Gastrocnemius medialis (tissue), 4 donors: ENCODE measurements around the gene VCAM1. TPM values are rescaled to one million over a fixed set of nuclear protein-coding genes. Genes with fewer than 3 reads are reported as not detected.
A peak's percentile ranks its signal among the peaks of the same experiment; 100 is the strongest.
"Not testable (repeated sequence)": the region's sequence is repeated elsewhere in the genome, so short reads cannot be mapped to it uniquely, and the experiment has no call there.

Experiments used
- ATAC-seq, 2 donors: fragments of 150-250 bp; one replicate each; pipeline ENCODE4 v1.9.1; 2016
- DNase-seq, 2 donors: peaks; one replicate each; pipeline ENCODE4 v3.0.0-alpha.2; 2019
- H3K27ac ChIP-seq, 4 donors: fragments of 200-600 bp; sonication (generic); 1 replicate in 1 of 4; 2 replicates in 3 of 4; pipeline ENCODE4 v1.5.1; 2016 to 2018; ENCODE audit warnings: mild to moderate bottlenecking in 2 of 4, moderate library complexity in 1 of 4
- H3K27me3 ChIP-seq, 3 donors: fragments of 200-600 bp; sonication (generic) in 2 of 3; 1 replicate in 1 of 3; 2 replicates in 2 of 3; pipeline versions ENCODE4 v1.5.1 to v1.6.0; 2016 to 2019; ENCODE audit warnings: mild to moderate bottlenecking in 1 of 3, moderate library complexity in 1 of 3
- H3K36me3 ChIP-seq, 2 donors: fragments of 200-600 bp; sonication (generic) in 1 of 2; one replicate each; pipeline ENCODE4 v1.5.1; 2017 to 2018
- H3K4me1 ChIP-seq, 2 donors: fragments of 200-600 bp; sonication (generic) in 1 of 2; one replicate each; pipeline ENCODE4 v1.5.1; 2016 to 2017; ENCODE audit warnings: mild to moderate bottlenecking in 2 of 2
- H3K4me3 ChIP-seq, 4 donors: fragments of 200-600 bp; sonication (generic) in 3 of 4; 1 replicate in 1 of 4; 2 replicates in 3 of 4; pipeline ENCODE4 v1.5.1; 2016 to 2019; ENCODE audit warnings: mild to moderate bottlenecking in 2 of 4
- H3K9me3 ChIP-seq, 3 donors: fragments of 200-600 bp; sonication (generic) in 2 of 3; 1 replicate in 1 of 3; 2 replicates in 2 of 3; pipeline ENCODE4 v1.5.1; 2016 to 2019
- CTCF ChIP-seq, 5 experiments: fragments of 450-650 bp in 3 of 5; fragments of 200-600 bp in 2 of 5; sonication (generic) in 2 of 5; IDR thresholded peaks in 4 of 5; conservative IDR thresholded peaks in 1 of 5; 1 replicate in 4 of 5; 2 replicates in 1 of 5; pipeline ENCODE4 v1.5.1; 2016 to 2019; ENCODE audit warnings: antibody characterized with exemption in 5 of 5, mild to moderate bottlenecking in 3 of 5, moderate library complexity in 3 of 5
- POLR2A ChIP-seq, 2 donors: fragments of 450-650 bp; IDR thresholded peaks; one replicate each; pipeline ENCODE4 v1.6.1; 2017; ENCODE audit warnings: antibody characterized with exemption in 2 of 2, mild to moderate bottlenecking in 2 of 2, moderate library complexity in 2 of 2
- in situ Hi-C, 4 donors: fragments of 200-750 bp; cut with MboI; loops; one replicate each; pipeline versions ENCODE4 v1.15.0 to v1.8.0; 2017; ENCODE audit warnings: low sequenced_read_pairs in 4 of 4
- intact Hi-C: fragments of 100-400 bp; cut with DNase I; formaldehyde crosslinking; loops from one replicate; pipeline ENCODE4 v1.15.1; 2023; ENCODE audit warnings: low total_unique reads
- total RNA-seq, 4 donors: library from RNA; depleted of rRNA; stranded (reverse); fragments of >200 nt; gene quantifications; one replicate each; pipeline versions ENCODE4 v1.1.0 to v1.2.3, GENCODE V29; 2016

Gene VCAM1
- total RNA-seq, 4 donors from 2014 or later = 0.72 to 2.4 (median 1.4) TPM

- no peaks in the 10 kb centered on the region for H3K4me1 ChIP-seq
- H3K36me3 ChIP-seq = no peaks in the 10 kb centered on the region
- H3K27ac ChIP-seq = no peak overlapping the region
- ATAC-seq (no peak), DNase-seq (no peak)
- in situ Hi-C loops = no loop called here
- intact Hi-C loops = no loop called here
- H3K4me3 ChIP-seq = no peak overlapping the region
- no peaks in the 10 kb centered on the region for H3K27me3 ChIP-seq
- TF ChIP-seq POLR2A (IDR thresholded peaks at IDR 0.05) (no peak), CTCF (IDR thresholded peaks at IDR 0.05 in 4 of 5, conservative IDR thresholded peaks at IDR 0.05 in 1 of 5) (no peak)
- no peaks in the 10 kb centered on the region for H3K9me3 ChIP-seq
Observed at GRCh38 chr1:100710906-100711682, 8.4 kb upstream of the VCAM1 start.

- H3K27me3 ChIP-seq, ATAC-seq, H3K9me3 ChIP-seq, H3K4me1 ChIP-seq, H3K27ac ChIP-seq, H3K36me3 ChIP-seq, H3K4me3 ChIP-seq, in situ Hi-C loops, intact Hi-C loops: not testable (repeated sequence)
- peak in 1 of 2 donors; percentile 17 for DNase-seq
Observed at GRCh38 chr1:100713027-100713426, 6.5 kb upstream of the VCAM1 start.

- DNase-seq (no peak), ATAC-seq (no peak)
- Histone ChIP-seq H3K4me1 (no peaks in the 10 kb centered on the region), H3K27ac (no peak overlapping the region), H3K4me3 (no peak overlapping the region), H3K27me3 (no peaks in the 10 kb centered on the region), H3K9me3 (no peaks in the 10 kb centered on the region), H3K36me3 (no peaks in the 10 kb centered on the region)
- TF ChIP-seq POLR2A (IDR thresholded peaks at IDR 0.05) (no peak), CTCF (IDR thresholded peaks at IDR 0.05 in 4 of 5, conservative IDR thresholded peaks at IDR 0.05 in 1 of 5) (no peak)
- in situ Hi-C loops (no loop called here), intact Hi-C loops (no loop called here)
Observed at GRCh38 chr1:100713626-100714025, 5.9 kb upstream of the VCAM1 start.

GRCh38 chr1:100714599-100714998 lies 4.9 kb upstream of the VCAM1 start:
- Histone ChIP-seq H3K9me3 (no peaks in the 10 kb centered on the region), H3K4me3 (no peak overlapping the region), H3K4me1 (no peaks in the 10 kb centered on the region), H3K36me3 (no peaks in the 10 kb centered on the region), H3K27me3 (no peaks in the 10 kb centered on the region), H3K27ac (no peak overlapping the region)
- intact Hi-C loops = no loop called here
- in situ Hi-C loops = no loop called here
- TF ChIP-seq CTCF (IDR thresholded peaks at IDR 0.05 in 4 of 5, conservative IDR thresholded peaks at IDR 0.05 in 1 of 5) (no peak), POLR2A (IDR thresholded peaks at IDR 0.05) (no peak)
- DNase-seq (no peak), ATAC-seq (no peak)

- H3K9me3 ChIP-seq = no peaks in the 10 kb centered on the region
- intact Hi-C loops = no loop called here
- H3K4me3 ChIP-seq = no peak overlapping the region
- ATAC-seq (no peak), DNase-seq (no peak)
- no peak for TF ChIP-seq CTCF (IDR thresholded peaks at IDR 0.05 in 4 of 5, conservative IDR thresholded peaks at IDR 0.05 in 1 of 5)
- no peak for TF ChIP-seq POLR2A (IDR thresholded peaks at IDR 0.05)
- H3K27ac ChIP-seq = no peak overlapping the region
- H3K27me3 ChIP-seq = no peaks in the 10 kb centered on the region
- in situ Hi-C loops = no loop called here
- H3K4me1 ChIP-seq = peaks cover 0 to 6% of the 10 kb centered on the region in 2 donors
- H3K36me3 ChIP-seq = no peaks in the 10 kb centered on the region
Observed at GRCh38 chr1:100717218-100717617, 2.3 kb upstream of the VCAM1 start.
